Gastrocnemius medialis (tissue), 4 donors: ENCODE results near the gene RNF224.

Experiments
- CTCF ChIP-seq, 5 experiments: fragments of 450-650 bp in 3 of 5; fragments of 200-600 bp in 2 of 5; sonication (generic) in 2 of 5; IDR thresholded peaks in 4 of 5; conservative IDR thresholded peaks in 1 of 5; 1 replicate in 4 of 5; 2 replicates in 1 of 5; pipeline ENCODE4 v1.5.1; 2016 to 2019; ENCODE audit warnings: antibody characterized with exemption in 5 of 5, mild to moderate bottlenecking in 3 of 5, moderate library complexity in 3 of 5
- POLR2A ChIP-seq, 2 donors: fragments of 450-650 bp; IDR thresholded peaks; one replicate each; pipeline ENCODE4 v1.6.1; 2017; ENCODE audit warnings: antibody characterized with exemption in 2 of 2, mild to moderate bottlenecking in 2 of 2, moderate library complexity in 2 of 2

- TF ChIP-seq CTCF (IDR thresholded peaks at IDR 0.05 in 4 of 5, conservative IDR thresholded peaks at IDR 0.05 in 1 of 5) (no peak), POLR2A (IDR thresholded peaks at IDR 0.05) (no peak)
These were observed 13.9 kb upstream of the RNF224 start for GRCh38 chr9:137213160-137214060.
